GM12872 (cell line): Measurements from ENCODE around the gene AKAP13.

ENCODE experiments used
- TF ChIP-seq, protein P1 (sequence below): IDR thresholded peaks from 3 replicates; pipeline ENCODE4 v1.5.1; 2011; ENCODE audit warnings: low read depth, mild to moderate bottlenecking, low read length, moderate library complexity; ENCODE audit not compliant: insufficient read depth

The AKAP13 gene

DNA sequence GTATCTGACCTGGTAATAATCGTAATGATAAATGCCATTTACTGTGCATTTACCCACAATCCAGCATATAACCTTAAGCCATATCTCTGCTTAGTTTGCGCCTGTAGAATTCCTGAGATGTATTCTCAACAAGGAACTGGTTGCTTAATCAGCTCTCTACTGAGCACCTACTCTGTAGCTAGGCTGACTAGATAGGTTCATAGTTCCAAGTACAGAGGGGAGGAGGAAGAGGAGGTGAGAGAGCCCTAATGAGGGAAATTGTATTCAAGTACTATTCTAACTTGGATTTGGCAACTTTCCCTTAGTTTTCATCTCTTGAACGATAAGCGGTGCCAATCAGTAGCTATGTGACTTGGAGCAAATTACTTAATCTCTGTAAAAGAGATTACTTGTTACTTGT, 5.6 kb upstream of the AKAP13 start:
- TF ChIP-seq, protein P1, sequence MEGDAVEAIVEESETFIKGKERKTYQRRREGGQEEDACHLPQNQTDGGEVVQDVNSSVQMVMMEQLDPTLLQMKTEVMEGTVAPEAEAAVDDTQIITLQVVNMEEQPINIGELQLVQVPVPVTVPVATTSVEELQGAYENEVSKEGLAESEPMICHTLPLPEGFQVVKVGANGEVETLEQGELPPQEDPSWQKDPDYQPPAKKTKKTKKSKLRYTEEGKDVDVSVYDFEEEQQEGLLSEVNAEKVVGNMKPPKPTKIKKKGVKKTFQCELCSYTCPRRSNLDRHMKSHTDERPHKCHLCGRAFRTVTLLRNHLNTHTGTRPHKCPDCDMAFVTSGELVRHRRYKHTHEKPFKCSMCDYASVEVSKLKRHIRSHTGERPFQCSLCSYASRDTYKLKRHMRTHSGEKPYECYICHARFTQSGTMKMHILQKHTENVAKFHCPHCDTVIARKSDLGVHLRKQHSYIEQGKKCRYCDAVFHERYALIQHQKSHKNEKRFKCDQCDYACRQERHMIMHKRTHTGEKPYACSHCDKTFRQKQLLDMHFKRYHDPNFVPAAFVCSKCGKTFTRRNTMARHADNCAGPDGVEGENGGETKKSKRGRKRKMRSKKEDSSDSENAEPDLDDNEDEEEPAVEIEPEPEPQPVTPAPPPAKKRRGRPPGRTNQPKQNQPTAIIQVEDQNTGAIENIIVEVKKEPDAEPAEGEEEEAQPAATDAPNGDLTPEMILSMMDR: no peak

DNA sequence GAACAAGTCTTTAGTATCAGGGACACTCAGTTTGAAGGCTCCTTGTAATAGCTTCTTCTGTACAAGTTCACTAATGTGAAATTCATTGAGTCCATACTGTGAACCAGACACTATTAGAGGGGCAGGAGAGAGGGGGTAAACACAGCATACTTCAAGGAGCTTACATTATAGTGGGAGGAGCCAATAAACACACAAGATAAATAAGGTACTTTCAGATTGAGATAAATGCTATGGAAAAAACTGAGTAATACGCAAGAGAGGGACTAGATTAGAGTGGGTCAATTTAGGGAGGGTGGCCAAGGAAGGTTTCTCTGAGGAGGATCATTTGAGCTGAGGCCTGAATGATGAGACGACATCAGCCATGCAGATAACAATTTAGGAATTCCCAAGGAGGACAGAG, 3.1 kb upstream of the AKAP13 start:
- TF ChIP-seq, protein P1: no peak

DNA sequence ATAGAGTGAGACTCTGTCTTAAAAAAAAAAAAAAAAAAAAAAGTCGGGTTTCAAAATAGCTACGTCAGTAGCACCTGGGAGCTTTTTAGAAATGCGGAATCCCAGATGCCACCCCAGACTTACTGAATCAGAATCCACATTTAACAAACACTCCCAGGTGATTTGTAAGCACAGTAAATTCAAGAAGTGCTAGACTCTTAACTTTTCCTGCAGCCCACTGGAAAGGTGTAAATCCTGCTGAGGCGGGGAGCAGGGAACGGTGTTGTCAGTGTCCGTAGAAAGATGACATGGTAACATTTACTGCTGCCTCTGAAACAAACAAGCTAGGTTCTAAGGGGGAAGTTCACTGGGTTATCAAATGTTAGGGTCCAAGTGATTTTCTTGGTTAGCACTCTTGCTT, 2.4 kb upstream of the AKAP13 start:
- TF ChIP-seq, protein P1: no peak

GRCh38 chr15:85379403-85380131, 836 bp upstream of the AKAP13 start:
- TF ChIP-seq, protein P1: no peak

DNA sequence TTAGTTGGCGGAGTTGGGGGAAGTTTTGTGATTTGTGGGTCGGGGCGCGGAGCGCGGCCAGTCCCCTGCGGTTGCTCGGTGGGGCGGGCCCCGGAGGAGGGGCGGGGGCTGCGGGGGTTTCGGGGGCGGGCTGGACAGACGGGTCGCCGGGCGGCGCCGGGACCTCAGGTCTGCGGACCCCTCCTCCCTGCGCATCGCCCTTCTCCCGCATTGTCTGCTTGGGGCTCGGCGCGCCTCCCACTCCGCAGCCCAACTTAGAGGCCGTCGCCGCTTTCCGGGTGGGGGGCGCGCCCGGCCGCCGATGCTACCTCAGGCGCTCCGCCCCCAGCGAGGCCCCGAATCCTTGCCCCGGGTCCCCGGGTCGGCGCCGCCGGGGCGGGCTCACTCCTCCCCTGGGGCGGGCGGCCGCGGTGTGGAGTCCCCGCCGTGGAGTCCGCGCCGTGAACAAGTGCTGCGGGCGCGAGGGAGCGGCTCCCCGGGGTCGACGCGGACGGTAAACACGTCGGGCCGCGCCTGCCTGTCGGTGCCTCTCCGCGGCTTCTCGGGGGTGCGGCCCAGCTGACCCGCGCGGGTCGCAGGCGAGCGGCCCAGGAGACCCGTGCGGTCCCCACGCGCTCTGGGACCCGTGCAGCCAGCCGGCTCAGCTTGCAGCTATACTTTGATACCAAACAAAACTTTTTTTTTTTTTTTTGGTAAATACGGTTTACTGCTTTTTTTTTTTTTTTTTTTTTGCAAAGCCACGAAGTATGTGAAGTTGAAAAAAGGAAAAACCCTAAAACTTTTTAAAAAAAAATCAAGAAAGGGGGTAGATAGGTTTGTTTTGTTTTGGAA, 624 bp downstream of the AKAP13 start:
- TF ChIP-seq, protein P1: no peak

DNA sequence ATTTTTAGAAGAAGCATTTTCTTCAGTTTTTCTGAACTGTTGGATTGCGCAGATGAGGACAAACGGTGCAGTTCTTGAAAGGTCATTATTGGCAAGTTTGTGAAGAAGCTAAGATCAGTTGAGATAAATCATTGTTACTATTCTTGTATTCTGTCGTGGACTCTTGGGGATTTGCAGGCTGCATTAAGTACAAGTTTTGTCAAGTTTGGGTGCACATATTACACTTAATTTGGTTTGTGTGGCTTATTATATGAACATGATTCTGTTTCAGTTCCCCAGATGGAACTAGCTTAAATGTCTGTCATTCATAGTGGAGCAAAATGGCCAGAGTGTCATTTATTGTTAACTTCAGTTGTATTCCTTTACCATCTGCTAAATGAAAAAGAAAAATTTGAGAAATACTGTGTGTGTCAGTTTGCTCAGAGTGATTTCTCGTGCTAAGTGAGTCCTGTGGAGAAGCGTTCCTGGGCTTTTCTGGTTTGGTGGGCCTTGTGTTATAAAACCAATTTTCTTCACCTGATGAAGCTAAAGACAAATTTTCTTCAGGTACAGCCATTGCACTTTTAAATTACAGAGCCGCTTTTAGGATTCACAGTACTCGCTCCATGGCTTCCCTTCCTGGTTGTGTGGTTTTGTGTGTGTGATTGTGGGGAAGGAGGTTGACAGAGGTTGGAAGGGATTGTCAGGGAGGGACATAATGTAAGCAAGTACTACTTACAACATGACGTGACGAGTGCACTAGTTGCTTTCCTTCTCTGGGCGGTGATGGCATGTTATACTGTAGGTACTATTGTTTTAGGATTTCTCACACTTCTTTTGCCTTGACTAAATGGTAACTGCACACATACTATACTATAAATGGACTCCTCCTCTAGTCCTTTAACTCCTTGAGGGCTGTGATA, 1.7 kb downstream of the AKAP13 start:
- TF ChIP-seq, protein P1: no peak

GRCh38 chr15:85382942-85383341, 2.5 kb downstream of the AKAP13 start:
- TF ChIP-seq, protein P1: no peak
